Neural progenitor cell (in vitro differentiated cells): ENCODE data around the gene NCKAP5. TPM values are rescaled to one million over a fixed set of nuclear protein-coding genes. Genes with fewer than 3 reads are reported as not detected.
A peak's percentile ranks its signal among the peaks of the same experiment; 100 is the strongest.

Experiments used
- DNase-seq: peaks from one replicate; pipeline ENCODE4 v3.0.0-alpha.2; 2016; ENCODE audit warnings: low spot score
- H2AFZ ChIP-seq: fragments of 200-600 bp; sonication (generic); replicated peaks from 2 replicates; pipeline ENCODE4 v1.6.1; 2016; ENCODE audit warnings: antibody characterized with exemption
- H3F3A ChIP-seq: fragments of 200-600 bp; sonication (generic); 2 replicates; pipeline ENCODE4 v1.6.1; 2016; ENCODE audit warnings: antibody characterized with exemption, low read depth
- H3K27ac ChIP-seq: fragments of 200-600 bp; sonication (generic); 2 replicates; pipeline ENCODE4 v1.5.1; 2016; ENCODE audit warnings: mild to moderate bottlenecking
- H3K27me3 ChIP-seq: fragments of 200-600 bp; sonication (generic); 2 replicates; pipeline ENCODE4 v1.6.1; 2016; ENCODE audit warnings: mild to moderate bottlenecking, moderate library complexity
- H3K36me3 ChIP-seq: fragments of 200-600 bp; sonication (generic); 2 replicates; pipeline ENCODE4 v1.5.1; 2016
- H3K4me1 ChIP-seq: fragments of 200-600 bp; sonication (generic); 2 replicates; pipeline ENCODE4 v1.6.1; 2016; ENCODE audit warnings: mixed run types
- H3K4me2 ChIP-seq: fragments of 200-600 bp; sonication (generic); 2 replicates; pipeline ENCODE4 v1.6.1; 2016
- H3K4me3 ChIP-seq: fragments of 200-600 bp; sonication (generic); 2 replicates; pipeline ENCODE4 v1.5.1; 2016
- H3K79me2 ChIP-seq: fragments of 200-600 bp; sonication (generic); 2 replicates; pipeline ENCODE4 v1.6.1; 2016; ENCODE audit warnings: low read depth
- H3K9ac ChIP-seq: fragments of 200-600 bp; sonication (generic); 2 replicates; pipeline ENCODE4 v1.6.1; 2016
- H3K9me3 ChIP-seq: fragments of 200-600 bp; sonication (generic); 2 replicates; pipeline ENCODE4 v1.5.1; 2016; ENCODE audit warnings: low read depth
- H4K20me1 ChIP-seq: fragments of 200-600 bp; sonication (generic); 2 replicates; pipeline ENCODE4 v1.6.1; 2016; ENCODE audit warnings: low read depth
- H3K27ac Mint-ChIP-seq: 3 replicates; pipeline ENCODE4 v1.8.0; 2021; ENCODE audit warnings: mixed read lengths
- H3K27me3 Mint-ChIP-seq: 2 replicates; pipeline ENCODE4 v1.8.0; 2022; ENCODE audit warnings: low read depth, mild to moderate bottlenecking, inconsistent platforms, moderate library complexity, mixed read lengths; ENCODE audit not compliant: insufficient read depth
- H3K36me3 Mint-ChIP-seq: 3 replicates; pipeline ENCODE4 v1.8.0; 2021; ENCODE audit warnings: mixed read lengths
- H3K4me1 Mint-ChIP-seq: 3 replicates; pipeline ENCODE4 v1.8.0; 2021; ENCODE audit warnings: mixed read lengths
- H3K4me3 Mint-ChIP-seq: 3 replicates; pipeline ENCODE4 v1.8.0; 2021; ENCODE audit warnings: mild to moderate bottlenecking, moderate library complexity, mixed read lengths
- H3K9me3 Mint-ChIP-seq: 3 replicates; pipeline ENCODE4 v1.8.0; 2020; ENCODE audit warnings: mixed read lengths
- EZH2 ChIP-seq: fragments of 200-600 bp; sonication (generic); IDR thresholded peaks from 2 replicates; pipeline ENCODE4 v1.6.1; 2017; ENCODE audit warnings: antibody characterized with exemption, mild to moderate bottlenecking, moderate library complexity
- EZH2phosphoT487 ChIP-seq: fragments of 200-600 bp; sonication (generic); IDR thresholded peaks from 2 replicates; pipeline ENCODE4 v1.6.1; 2017; ENCODE audit warnings: antibody characterized with exemption
- total RNA-seq: library from RNA; depleted of rRNA; stranded (reverse); fragments of >200 nt; gene quantifications from 2 replicates; pipeline ENCODE4 v1.2.3, GENCODE V29; 2015; ENCODE audit warnings: low replicate concordance
- TF ChIP-seq, protein P1 (sequence below): fragments of 200-600 bp; sonication (generic); IDR thresholded peaks from 2 replicates; pipeline ENCODE4 v1.5.1; 2017; ENCODE audit warnings: antibody characterized with exemption, mild to moderate bottlenecking

The NCKAP5 gene
- total RNA-seq, 1 donor from 2014 or later, result 0.47 TPM

GRCh38 chr2:133171393-133172004 lies 396.8 kb downstream of the NCKAP5 start:
- no peaks in the 10 kb centered on the region for H3K79me2 ChIP-seq
- H3K9me3 ChIP-seq, result no peaks in the 10 kb centered on the region
- H3K9ac ChIP-seq, result no peak overlapping the region
- TF ChIP-seq EZH2phosphoT487, result no peak
- TF ChIP-seq EZH2, result no peak
- TF ChIP-seq, protein P1, sequence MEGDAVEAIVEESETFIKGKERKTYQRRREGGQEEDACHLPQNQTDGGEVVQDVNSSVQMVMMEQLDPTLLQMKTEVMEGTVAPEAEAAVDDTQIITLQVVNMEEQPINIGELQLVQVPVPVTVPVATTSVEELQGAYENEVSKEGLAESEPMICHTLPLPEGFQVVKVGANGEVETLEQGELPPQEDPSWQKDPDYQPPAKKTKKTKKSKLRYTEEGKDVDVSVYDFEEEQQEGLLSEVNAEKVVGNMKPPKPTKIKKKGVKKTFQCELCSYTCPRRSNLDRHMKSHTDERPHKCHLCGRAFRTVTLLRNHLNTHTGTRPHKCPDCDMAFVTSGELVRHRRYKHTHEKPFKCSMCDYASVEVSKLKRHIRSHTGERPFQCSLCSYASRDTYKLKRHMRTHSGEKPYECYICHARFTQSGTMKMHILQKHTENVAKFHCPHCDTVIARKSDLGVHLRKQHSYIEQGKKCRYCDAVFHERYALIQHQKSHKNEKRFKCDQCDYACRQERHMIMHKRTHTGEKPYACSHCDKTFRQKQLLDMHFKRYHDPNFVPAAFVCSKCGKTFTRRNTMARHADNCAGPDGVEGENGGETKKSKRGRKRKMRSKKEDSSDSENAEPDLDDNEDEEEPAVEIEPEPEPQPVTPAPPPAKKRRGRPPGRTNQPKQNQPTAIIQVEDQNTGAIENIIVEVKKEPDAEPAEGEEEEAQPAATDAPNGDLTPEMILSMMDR, result peak; percentile 79
- Mint-ChIP-seq H3K4me3 (no peak overlapping the region), H3K9me3 (no peaks in the 10 kb centered on the region), H3K36me3 (peaks cover 4% of the 10 kb centered on the region), H3K4me1 (peaks cover 16% of the 10 kb centered on the region), H3K27ac (no peak overlapping the region), H3K27me3 (peaks cover 3% of the 10 kb centered on the region)
- DNase-seq, result peak; percentile 70
- H3K4me3 ChIP-seq, result no peak overlapping the region
- H4K20me1 ChIP-seq, result no peaks in the 10 kb centered on the region
- H3K4me2 ChIP-seq, result no peak overlapping the region
- H3K4me1 ChIP-seq, result no peaks in the 10 kb centered on the region
- H3K27ac ChIP-seq, result no peak overlapping the region
- no peaks in the 10 kb centered on the region for H3K27me3 ChIP-seq
- no peak overlapping the region for H2AFZ ChIP-seq
- no peaks in the 10 kb centered on the region for H3F3A ChIP-seq
- H3K36me3 ChIP-seq, result no peaks in the 10 kb centered on the region

GRCh38 chr2:133169274-133169912 lies 398.9 kb downstream of the NCKAP5 start:
- Histone ChIP-seq H3K4me3 (no peak overlapping the region), H3K4me1 (no peaks in the 10 kb centered on the region), H3K9me3 (no peaks in the 10 kb centered on the region), H3K27me3 (no peaks in the 10 kb centered on the region), H3K79me2 (no peaks in the 10 kb centered on the region), H2AFZ (no peak overlapping the region), H3K4me2 (no peak overlapping the region), H4K20me1 (no peaks in the 10 kb centered on the region), H3F3A (no peaks in the 10 kb centered on the region), H3K36me3 (no peaks in the 10 kb centered on the region), H3K27ac (no peak overlapping the region), H3K9ac (no peak overlapping the region)
- Mint-ChIP-seq H3K27ac (peak overlapping the region; percentile 20), H3K36me3 (no peaks in the 10 kb centered on the region), H3K27me3 (no peaks in the 10 kb centered on the region), H3K9me3 (peaks cover 2% of the 10 kb centered on the region), H3K4me3 (no peak overlapping the region), H3K4me1 (peaks cover 16% of the 10 kb centered on the region)
- DNase-seq, result no peak
- no peak for TF ChIP-seq EZH2phosphoT487
- TF ChIP-seq, protein P1, result no peak
- no peak for TF ChIP-seq EZH2

DNA sequence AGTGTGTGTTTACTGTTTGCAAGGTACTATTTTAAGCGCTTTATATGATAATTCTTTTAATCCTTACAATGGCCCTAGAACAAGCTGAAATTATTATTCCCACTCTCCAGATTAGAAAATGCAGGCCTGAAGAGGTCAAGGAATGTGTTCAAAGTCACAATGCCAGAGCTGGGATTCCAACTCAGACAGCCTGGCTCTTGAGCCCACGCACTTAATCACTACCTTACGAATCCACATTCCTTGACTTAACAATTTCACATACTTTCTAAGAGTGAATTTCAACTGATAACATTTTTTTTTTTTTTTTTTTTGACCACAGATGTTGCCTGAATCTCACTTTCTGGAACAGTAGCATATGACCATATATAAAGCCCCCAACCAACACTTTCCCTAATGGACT lies 400.3 kb downstream of the NCKAP5 start:
- H3F3A ChIP-seq, result no peaks in the 10 kb centered on the region
- no peaks in the 10 kb centered on the region for H3K79me2 ChIP-seq
- DNase-seq, result no peak
- Mint-ChIP-seq H3K9me3 (peaks cover 2% of the 10 kb centered on the region), H3K27ac (no peak overlapping the region), H3K4me1 (peaks cover 16% of the 10 kb centered on the region), H3K4me3 (no peak overlapping the region), H3K36me3 (no peaks in the 10 kb centered on the region), H3K27me3 (peaks cover 2% of the 10 kb centered on the region)
- H3K9me3 ChIP-seq, result no peaks in the 10 kb centered on the region
- no peaks in the 10 kb centered on the region for H3K36me3 ChIP-seq
- H4K20me1 ChIP-seq, result no peaks in the 10 kb centered on the region
- no peak overlapping the region for H3K9ac ChIP-seq
- no peaks in the 10 kb centered on the region for H3K4me1 ChIP-seq
- H3K27me3 ChIP-seq, result no peaks in the 10 kb centered on the region
- no peak overlapping the region for H3K27ac ChIP-seq
- no peak overlapping the region for H3K4me3 ChIP-seq
- no peak overlapping the region for H3K4me2 ChIP-seq
- no peak overlapping the region for H2AFZ ChIP-seq
- TF ChIP-seq EZH2 (no peak), EZH2phosphoT487 (no peak)
- TF ChIP-seq, protein P1, result no peak
